CD4-positive, alpha-beta T cell treated with Interferon alpha-2 for 1 hour (primary cell): ENCODE measurements around the gene SACM1L.
A peak's percentile ranks its signal among the peaks of the same experiment; 100 is the strongest.
"Not testable (repeated sequence)": the region's sequence is repeated elsewhere in the genome, so short reads cannot be mapped to it uniquely, and the experiment has no call there.

ENCODE experiments used
- DNase-seq, 2 donors: peaks; one replicate each; pipeline ENCODE4 v3.0.0-alpha.2; 2020 to 2022

The SACM1L gene

DNA sequence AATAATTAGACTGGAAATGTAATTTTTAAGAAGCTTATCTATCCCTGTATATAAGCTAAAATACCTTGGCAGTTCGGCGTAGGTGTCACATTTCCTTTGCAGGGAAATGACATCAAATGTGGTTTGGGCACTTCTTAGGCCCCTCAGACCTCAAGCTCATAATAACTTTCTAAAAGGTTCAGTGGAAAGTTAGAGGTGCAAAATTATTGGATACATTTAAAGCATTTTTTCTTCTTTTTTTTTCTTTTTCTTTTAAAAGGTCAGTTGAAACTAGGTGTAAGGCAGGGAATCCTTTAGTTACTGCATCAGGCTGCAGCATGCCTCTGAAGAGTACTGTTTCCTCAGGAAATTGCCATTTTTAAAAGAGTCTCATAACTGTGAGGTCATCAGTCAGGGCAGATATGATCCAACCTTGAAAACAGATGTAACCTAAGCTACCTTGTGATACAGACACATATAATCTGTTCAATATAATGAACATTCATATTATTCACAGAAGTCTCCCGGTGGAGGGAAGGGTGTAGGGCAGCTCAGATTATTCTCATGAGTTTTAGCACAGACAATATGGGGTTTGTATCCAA is 4.8 kb downstream of the SACM1L start:
- peak; percentile 66 to 78 for DNase-seq

DNA sequence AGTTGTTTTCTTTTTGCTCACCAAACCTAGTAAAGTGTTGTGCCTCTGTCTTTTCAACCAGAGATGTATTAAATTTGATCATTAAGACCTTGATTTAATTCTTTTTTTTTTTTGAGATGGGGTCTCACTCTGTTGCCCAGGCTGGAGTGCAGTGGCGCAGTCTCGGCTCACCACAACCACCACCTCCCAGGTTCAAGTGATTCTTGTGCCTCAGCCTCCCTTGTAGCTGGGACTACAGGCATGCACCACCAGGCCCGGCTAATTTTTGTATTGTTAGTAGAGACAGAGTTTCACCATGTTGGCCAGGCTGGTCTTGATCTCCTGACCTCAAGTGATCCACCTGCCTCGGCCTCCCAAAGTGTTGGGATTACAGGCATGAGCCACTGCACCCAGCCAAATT is 6.0 kb downstream of the SACM1L start:
- DNase-seq: not testable (repeated sequence)

DNA sequence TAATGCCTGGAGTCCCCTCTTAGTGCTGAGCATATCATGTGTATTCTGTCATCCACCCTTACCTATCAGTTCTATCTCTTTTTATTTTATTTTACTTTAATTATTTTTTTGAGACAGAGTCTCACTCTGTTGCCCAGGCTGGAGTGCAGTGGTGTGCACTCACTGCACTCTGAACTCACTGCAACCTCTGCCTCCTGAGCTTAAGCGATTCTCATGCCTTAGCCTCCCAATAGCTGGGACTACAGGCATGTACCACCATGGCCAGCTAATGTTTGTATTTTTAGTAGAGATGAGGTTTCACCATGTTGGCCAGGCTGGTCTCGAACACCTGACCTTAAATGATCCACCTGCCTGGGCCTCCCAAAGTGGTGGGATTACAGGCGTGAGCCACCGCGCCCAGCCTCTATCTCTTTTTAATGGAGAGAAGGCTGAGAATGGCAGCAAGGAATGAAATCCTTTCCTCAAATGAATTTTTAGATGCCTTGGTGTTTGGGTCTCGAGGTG is 11.4 kb downstream of the SACM1L start:
- DNase-seq: no peak

DNA sequence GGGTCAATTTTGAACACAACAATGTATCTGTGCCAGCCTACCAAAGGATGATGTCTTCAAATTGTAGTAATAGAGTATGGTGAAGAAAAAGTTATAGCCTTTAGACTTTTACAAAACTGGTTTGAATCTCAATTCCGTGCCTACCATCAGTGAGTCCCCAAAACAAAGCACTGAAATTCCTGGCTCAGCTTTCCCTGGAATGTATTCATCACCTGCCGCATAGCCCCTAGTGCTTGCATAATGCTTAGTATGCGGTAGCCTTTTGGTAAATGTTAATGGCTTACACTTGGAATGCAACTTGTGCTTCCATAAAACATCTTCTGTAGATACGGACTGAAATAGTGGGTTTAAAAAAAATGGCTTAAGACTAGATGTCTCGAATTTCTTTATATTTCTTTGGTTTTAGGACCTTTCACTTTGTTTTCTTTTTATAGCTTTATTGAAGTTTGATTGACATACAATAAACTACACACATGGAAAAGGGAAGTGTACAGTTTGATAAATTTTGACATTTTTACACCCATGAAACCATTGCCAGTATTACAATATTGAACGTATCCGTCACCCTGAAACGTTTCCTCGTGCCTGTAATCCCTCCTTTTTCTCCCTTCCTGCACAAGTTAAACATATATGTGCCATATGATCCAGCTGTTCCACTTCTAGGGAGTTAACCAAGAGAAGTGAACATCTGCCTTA is 12.1 kb downstream of the SACM1L start:
- DNase-seq: no peak

DNA sequence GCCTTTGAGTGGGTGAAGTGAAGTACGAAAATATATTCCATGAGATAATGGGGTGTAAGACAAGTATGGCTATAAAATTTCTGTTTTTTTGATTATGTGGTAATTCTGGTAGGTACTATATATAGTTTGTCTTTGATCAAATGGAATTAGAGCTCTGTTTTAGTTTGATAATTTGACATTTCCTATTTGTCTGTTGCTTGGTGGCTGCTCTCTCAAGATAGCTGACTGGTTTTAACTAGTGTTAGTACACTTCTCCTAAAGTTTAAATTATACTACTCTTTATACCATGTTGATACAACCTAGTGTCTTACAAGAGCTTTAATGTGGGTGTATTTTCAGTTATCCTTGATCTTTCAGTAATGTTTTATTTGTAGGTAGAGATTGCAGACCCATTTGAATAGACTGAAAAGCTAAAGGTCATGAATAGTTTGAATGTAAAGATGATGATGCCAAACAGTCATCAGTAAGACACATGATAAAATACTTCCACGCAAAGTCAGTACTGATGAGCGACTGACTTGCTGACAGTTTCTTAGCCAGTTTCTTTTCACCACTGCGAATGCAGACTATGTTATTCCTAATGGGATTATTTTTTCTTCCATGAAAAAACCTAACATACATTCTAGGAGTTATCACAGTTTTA is 15.2 kb downstream of the SACM1L start:
- DNase-seq: no peak

DNA sequence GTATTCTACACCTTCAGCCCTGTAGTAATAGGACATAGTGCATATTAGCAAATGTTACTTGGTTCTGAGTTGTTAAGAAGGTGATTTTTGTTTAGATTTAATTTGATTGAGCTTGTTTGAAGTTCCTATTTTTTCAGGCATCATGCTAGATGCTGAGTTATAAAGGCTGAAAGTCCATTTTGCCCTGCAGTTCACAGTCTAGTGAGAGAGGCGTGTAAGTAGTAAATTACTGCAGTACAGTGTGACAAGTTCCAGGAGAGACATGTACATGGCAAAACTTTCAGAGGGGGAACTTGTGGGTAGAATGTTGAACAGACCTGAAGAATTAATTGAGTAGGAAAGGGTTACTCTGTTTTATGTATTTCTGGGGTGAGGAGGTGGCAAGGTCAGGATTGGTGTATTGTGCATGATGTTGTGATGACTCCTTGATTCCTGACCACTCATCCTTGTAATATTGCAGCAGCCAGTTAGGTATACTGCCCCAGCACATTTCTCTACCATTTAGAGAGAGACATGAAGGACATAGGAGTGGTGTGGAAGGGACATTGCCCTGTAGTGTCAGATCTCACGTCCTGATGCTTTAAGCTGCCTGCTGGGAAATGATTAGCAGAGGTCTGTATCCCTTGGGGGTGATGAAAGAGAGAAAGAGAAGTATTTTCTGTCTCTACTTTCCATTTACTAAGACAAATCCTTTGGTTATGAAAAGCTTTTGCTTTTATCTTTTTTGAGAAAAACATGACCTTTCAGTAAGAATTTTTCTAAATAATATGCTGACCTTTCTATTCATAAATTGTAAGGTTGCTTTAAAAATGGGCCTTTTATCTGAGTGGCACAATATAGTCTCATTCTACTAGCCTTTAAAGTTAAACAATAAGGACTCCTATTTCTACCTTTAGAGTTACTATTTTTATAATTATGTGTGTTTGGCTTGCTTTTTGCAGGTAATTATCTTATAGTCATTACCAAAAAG is 16.9 kb downstream of the SACM1L start:
- no peak for DNase-seq

DNA sequence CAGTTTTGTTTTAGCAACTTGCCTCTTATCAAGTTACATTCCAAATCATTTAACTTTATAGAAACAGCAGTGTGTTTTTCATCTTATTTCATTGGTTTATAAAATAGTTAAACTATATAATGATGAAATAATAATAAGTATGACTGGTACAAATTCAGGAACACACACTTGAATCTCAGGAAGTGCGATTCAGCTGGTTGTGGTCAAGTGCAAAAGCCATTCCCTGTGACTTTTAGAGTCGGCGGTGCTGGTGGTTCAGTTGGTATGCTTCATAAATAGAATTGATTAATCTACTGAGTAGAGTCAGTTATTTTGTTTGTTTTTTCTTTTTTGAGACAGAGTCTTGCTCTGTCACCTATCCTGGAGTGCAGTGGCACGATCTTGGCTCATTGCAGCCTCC is 22.7 kb downstream of the SACM1L start:
- DNase-seq: no peak

DNA sequence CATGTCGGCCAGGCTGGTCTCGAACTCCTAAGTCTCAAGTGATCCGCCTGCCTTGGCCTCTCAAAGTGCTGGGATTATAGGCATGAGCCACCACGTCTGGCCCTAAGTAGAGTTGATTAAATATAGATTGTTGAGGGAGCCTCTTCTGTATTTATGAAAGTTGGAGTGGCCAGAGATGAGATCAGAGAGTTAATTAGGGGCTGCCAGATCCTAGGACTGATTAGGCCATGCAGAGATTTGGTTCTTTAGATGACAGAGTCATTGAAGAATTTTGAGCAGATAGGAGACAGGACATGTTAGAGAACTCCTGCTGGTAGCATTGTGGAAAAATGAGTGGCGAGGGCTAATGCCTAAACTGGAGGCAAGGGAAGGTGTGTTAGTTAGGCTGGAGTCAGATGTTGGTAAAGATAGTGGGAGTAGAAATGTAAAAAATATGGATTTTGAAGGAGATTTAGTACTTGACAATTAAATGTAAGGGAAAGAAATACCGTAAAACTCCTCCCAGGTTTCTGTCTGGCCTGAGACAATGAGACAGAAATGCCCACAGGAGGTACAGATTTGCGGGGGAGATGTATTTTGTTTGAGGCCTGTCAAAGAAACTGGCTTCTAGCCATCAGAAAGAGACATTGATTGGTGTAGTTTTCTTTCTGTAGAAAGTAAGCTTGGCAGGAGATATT is 23.4 kb downstream of the SACM1L start:
- DNase-seq: no peak

DNA sequence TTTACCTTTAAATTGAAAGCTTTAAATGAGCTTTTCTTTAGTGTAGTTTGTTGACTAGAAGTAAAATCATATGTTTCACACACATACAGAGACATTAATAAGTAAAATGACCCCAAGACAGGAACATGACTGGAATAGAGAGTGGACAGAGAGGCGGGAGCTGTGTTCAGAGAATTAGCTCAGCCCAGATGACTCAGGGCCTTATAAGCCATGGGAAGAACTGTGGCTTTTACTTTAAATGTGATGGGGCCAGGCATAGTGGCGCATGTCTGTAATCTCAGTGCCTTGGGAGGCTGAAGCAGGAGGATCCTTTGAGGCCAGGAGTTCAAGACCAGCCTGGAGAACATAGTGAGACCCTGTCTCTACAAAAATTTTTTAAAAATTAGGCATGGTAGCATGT is 26.7 kb downstream of the SACM1L start:
- no peak for DNase-seq

DNA sequence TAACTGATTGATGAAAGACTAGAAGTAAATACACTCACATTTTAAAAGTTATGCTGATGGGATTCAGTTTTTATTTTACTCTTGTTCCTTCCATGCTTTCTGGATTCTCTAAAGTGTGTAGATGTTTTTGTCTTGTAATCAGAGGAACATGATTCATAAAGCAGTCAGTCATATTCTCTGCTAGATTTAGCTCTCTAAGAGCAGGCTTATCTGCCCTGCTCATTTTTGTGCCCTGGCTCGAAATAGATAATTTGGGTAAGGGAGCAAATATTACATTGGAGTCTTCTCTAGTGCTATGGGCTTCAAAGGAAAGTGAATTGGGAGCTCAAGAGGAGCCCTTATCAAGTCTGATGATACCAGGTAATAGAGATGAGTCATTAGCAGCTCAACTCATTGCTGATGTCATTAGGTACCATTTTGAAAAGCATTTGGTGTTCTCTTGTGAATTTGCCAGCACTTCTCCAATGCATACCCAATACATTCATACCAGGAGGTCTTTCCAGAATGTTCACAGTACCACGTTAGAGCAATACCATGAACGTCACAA is 27.7 kb downstream of the SACM1L start:
- no peak for DNase-seq

DNA sequence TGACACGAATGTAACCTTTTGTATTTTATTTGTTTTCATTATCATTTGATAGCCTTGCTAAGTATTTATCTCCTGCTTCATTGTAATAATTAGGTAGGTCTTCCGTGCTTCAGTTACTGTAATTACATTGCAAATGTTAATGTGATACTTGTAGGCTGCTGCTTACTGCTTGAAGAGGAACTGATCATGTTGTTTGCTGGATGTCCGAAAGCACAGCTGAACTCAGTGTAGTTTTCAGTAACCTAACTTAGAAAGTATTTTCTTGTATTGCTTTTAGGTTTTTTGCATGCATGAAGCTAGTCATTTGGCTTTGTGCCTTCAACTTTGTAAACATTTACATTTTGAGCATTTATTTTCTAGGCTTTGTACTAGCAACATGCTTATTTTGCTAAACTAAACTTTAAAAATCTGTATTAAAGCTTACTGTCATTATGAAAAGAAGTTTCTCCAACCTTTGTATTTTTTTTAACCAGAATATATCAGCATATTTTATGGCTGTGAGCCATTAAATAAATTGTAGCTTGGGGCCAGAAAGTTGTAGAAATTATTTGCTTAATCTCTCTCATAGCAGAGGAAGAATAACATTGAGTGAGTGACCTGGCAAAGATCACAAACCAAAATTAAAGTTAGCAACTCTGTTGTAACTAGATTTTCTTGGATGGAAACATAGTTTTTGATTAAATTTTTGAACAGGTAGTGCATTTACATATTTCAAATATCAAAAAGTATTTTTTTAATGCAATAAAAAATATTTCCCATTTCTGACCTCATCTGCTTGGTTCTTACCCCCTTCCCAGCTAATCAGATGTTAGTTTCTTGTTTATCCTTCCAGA is 30.7 kb downstream of the SACM1L start:
- DNase-seq: no peak

DNA sequence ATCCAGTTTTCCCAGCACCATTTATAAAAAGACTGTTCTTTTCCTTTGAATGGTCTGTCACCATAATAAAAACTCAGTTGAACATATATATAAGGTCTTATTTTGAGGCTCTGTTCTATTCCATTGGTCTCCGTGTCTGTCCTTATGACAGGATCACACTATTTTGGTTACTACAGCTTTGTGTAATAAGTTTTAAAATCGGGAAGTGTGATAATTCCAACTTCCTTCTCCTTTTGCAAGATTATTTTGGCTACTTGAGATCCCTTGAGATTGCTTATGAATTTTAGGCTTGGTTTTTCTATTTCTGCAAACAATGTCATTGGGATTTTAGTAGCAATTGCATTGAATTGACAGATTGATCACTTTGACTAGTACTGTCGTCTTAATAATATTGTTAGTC is 35.7 kb downstream of the SACM1L start:
- no peak for DNase-seq

DNA sequence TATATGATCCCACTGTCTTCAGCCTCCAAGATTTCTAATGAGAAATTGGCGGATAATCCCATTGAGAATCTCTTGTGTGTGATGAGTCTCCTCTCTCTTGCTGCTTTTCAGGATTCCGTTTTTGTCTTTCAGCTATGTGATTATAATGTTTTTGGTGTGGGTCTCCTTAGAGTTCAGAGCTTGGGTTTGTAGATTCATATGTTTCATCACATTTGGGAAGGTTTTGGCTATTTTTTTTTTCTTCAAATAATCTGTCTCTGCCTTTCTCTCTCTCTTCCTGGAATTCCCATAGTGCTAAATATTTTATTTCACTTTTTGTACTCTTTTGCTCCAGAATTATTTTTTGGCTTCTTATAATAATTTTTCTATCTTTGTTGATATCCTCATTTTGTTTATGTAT is 40.4 kb downstream of the SACM1L start:
- no peak for DNase-seq

DNA sequence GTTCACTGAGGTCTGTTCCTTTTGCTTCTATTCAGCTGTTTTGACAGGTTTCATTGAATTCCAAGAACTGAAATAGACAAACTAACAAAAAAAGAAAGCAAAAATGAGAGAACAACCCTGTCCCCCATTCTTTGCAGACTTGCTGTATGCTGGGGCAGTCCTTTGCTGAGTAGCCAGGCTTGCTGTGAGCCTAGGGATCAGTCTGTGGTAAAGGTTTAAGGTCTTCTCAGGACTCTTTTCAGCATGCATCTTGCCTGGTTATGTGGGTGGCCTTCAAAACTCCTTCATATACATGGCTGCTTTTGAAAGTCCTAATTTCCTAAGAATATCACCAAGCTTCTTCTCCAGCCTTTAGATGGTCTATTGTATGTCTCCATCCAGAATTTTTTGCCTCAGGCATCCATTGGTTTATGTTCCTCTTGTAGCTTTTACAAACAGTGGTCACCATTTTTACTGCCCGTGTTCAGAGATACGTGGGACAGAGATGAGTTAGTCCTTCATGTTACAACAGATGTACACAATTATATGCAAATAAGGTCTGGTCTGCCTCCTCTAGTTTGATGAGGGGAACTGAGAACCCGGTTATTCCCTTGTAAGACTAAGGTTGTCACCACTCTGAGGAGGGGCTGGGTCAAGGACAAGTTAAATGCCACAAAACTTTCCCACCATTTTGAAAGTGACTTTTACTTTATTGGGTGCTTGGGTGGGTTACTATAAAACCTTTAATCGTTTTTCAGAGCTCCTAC is 41.4 kb downstream of the SACM1L start:
- DNase-seq: no peak

DNA sequence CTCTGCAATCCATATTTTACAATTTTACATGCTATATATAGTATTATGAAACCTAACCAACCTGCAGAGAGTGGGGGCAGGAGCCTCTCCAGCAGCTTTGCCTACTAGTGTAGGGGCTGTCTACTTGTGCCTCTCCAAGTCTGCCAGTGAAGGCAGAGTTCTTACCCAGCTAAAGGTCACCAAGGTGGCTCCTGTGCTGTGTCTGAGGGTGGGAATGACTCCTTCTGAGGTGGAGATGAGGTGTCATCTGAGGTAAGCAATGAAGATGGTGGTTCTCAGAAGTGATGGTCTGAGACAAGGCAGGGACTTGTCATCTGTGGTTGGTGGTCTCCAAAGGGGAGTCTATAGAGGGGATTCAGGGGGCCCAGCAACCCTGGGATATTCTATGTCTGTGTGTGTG is 47.5 kb downstream of the SACM1L start:
- no peak for DNase-seq

DNA sequence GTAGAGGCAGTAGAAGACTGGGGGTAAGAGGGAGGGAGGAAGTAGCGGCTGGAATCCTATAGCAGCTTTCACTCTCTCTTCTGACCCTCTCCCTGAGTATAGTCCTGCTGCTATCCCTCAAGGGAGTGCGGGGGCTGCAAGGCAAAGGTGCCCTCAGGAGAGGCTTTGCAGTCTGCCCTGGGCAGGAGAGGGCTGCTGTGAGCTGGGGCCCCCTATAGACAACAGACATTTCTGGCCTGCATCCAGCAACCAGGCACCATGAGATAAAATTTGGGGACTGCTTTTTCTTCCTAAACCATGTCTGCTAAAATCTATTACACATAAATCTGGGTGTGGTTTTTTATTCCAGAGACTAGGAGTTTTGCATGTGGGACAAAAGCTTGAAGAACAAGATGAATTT is 48.0 kb downstream of the SACM1L start:
- no peak for DNase-seq

DNA sequence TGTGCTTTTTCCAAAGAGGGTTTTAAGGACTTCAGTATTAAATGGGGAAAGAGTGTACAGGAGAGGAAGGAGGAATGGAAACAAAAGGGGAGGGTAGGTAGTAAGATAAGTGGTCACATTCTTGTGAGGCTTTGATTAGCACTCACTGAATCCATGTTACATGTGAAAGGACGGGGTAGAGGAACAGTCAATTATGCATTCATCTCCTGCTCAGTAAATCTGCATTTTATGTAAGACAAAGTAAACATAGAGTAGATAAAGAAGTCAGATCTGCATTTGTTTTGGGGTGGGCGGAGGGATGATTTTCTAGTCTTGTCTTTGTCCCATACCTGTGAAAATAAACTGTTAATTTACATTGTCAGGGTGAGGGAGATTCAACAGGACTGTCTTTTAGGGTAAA is 50.8 kb downstream of the SACM1L start:
- DNase-seq: no peak

DNA sequence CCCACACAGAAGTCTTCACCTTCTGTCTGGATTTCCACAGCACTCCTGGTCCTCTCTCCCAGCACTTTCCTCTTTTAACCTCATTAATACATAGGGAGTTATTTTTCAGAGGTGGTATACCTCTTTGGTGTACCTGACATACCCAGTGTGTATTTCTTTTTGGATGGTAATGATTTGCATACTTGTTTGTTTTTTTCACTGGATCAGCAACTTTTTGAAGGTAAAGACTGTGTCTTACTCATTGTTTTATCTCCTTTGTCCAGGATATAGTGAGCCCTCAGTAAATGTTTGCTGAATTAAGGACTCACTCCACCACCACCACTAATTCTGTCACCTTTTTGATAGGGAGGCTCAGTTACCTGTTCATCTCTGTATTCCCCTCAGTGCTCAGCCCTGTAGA is 52.1 kb downstream of the SACM1L start:
- no peak for DNase-seq

DNA sequence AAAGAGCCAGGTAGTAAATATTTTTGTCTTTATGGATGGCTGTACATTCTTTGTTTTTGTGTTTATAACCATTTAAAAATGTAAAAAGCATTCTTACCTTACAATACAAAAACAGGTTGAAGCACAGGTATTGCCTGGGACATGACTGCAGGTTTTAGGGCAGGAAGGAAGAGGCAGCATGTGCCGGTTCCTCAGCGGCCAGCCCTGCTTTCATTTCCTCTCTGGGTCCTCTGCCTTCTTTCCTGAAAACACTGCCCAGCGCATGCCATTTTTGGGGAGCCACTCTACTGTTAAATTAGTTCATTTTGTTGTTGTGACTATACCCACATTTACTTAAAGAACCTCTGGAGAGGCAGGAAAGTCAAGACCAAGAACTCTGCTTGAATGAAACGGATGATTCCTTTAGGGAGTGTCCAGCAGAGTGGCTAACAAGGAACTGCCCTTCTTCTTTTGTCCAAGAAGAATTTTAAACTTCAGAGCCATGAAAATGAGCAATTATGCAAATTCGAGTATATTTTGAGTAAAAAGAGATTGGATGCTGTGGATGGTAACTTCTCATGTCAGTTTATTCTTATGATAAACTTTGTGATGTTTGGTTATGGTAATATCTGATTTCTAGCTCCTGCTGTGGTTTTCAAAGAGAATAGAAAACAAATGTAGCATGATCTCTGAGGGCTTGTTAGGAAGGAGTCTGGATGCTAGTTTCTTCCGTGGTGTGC is 52.7 kb downstream of the SACM1L start:
- DNase-seq: no peak
